ENCODE data around the gene METTL23.

Gene METTL23

GRCh38 chr17:76734080-76734840, 7.6 kb downstream of the METTL23 start:
- TF ChIP-seq CTCF (IDR thresholded peaks at IDR 0.05; ENCODE audit: extremely low read depth, missing control alignments), result no peak
- DNase-seq (ENCODE audit: low spot score), result no peak

- peak; percentile 50 for DNase-seq (ENCODE audit: low spot score)
- TF ChIP-seq CTCF (IDR thresholded peaks at IDR 0.05; ENCODE audit: extremely low read depth, missing control alignments), result no peak
These were observed 8.4 kb downstream of the METTL23 start for GRCh38 chr17:76735006-76735405.

DNA sequence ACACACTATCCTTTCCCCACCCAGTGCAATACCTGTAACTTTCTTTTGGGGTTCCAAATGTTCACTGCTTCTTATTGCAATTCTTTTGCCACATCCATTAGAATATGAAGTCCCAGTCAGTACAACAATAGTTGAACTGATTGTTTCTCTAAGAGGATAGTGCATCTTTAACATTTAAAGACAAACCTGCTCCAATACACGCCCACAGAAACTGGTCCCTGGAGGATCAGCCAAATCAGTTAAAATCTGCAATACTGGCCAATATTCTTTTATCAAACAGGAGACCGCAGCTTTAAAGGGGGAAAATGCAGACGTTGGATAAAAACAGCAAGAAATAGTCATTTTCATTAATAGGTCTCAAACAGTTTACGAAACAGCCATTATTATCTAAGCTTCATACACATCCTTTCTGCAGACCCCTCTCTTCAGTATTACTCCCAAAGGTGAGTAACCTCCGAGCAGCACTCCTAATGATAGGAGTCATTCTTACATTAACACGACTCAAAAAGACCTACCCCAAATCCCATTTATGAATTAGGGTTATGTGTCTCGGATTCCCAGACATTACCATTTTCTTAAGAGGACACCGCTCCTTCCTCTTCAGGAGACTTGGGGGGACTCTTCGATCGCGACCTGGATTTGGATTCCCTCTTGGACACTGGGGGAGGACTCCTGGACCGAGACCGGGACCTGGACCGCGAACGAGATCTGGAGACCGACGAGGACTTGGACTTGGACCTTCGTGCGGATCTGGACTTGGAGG, 9.1 kb downstream of the METTL23 start:
- no peak for TF ChIP-seq CTCF (IDR thresholded peaks at IDR 0.05; ENCODE audit: extremely low read depth, missing control alignments)
- DNase-seq (ENCODE audit: low spot score), result no peak

- peak; percentile 3 for TF ChIP-seq CTCF (IDR thresholded peaks at IDR 0.05; ENCODE audit: extremely low read depth, missing control alignments)
- peak; percentile 70 for DNase-seq (ENCODE audit: low spot score)
These were observed 9.9 kb downstream of the METTL23 start for GRCh38 chr17:76736349-76737081.

- no peak for TF ChIP-seq CTCF (IDR thresholded peaks at IDR 0.05; ENCODE audit: extremely low read depth, missing control alignments)
- DNase-seq (ENCODE audit: low spot score), result peak; percentile 98
These were observed 10.5 kb downstream of the METTL23 start, which contains the start of gene SRSF2 for GRCh38 chr17:76737082-76737675. SRSF2 (minus strand) TSS chr17:76737331; CDS start chr17:76737160, 171 bp downstream.

GRCh38 chr17:76737676-76738467, 11.2 kb downstream of the METTL23 start, which contains the start of gene MFSD11:
MFSD11 (plus strand) TSS chr17:76738119; CDS start chr17:76738353, 234 bp downstream.
- TF ChIP-seq CTCF (IDR thresholded peaks at IDR 0.05; ENCODE audit: extremely low read depth, missing control alignments), result no peak
- peak; percentile 95 for DNase-seq (ENCODE audit: low spot score)
